HG03571 (cell line): ENCODE data around the gene IFT43.
"Not testable (repeated sequence)": the region's sequence is repeated elsewhere in the genome, so short reads cannot be mapped to it uniquely, and the experiment has no call there.

Experiments used
- ATAC-seq: cut with Tn5 transposase; IDR thresholded peaks from one replicate; pipeline ENCODE4 v1.9.1; 2021; ENCODE audit not compliant: unreplicated experiment

Gene IFT43

DNA sequence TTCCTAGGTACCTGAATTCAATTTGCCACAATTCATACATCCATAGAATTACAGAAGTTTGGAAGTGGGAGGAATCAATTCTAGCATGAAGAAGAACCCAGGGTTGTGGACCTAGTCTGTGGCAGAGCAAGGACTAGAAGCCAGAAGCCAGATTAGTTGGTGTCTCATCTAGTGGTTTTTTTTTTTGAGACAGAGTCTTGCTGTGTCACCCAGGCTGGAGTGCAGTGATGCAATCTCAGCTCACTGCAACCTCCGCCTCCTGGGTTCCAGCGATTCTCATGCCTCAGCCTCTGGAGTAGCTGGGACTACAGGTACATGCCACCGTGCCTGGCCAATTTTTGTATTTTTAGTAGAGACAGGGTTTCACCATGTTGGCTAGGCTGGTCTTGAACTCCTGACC lies 24.1 kb downstream of the IFT43 start:
- ATAC-seq: not testable (repeated sequence)

DNA sequence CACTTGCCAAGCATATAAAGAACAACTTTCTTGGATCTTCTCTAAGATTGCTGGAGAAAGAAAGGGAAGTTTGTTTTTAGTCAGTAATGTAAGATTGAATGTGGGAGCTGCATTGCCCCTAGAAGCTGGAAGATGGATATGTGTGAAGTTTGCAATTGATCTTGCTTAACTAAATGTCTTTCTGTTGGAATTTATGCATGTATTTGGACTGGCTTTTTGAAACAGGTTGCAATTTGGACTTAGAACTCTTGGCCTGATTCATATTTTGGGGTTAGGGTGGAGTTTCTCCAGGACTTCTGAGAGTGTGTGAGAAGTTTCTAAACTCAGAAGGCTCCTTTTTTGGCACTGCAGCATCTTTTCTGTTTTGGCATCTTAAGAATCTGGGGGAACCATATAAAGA lies 26.4 kb downstream of the IFT43 start:
- ATAC-seq: no peak

DNA sequence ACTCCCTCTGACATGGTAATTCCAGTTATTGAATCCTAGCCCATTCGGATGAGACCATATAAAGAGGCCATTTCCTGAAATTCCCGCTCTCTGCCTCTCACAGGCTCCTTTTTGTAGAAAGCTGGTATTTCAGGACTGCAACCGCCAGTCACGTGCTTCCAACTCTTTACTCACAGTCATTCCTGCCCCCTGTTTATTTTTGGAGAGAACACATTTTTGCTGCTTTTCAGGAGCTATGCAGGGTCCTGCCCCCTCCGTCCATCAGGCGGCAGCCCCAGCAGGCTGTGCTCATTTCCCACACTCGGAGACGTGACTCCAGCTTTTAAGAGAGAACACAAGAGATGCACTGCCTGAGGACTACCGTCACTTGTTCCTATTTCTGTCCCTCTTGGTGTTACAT lies 26.8 kb downstream of the IFT43 start:
- no peak for ATAC-seq

DNA sequence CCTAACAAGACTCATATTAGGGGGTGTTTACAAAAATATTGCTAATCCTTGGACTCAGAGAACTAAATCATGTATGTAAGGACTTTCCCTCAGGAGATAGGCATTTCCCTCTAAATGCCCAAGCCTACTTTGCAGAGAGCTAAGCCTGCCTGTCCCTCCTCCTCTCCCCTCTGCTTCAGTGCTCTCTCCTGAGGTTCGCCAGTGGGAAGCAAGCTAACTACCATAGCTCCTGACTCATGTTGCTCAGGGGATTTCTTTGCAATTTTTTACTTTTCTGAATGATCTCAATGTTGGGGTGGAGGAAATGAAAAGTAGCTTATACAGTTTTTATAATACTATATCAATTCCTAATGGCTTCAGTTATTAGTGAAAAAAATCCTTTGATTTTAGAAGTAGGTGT lies 29.6 kb downstream of the IFT43 start:
- ATAC-seq: no peak

DNA sequence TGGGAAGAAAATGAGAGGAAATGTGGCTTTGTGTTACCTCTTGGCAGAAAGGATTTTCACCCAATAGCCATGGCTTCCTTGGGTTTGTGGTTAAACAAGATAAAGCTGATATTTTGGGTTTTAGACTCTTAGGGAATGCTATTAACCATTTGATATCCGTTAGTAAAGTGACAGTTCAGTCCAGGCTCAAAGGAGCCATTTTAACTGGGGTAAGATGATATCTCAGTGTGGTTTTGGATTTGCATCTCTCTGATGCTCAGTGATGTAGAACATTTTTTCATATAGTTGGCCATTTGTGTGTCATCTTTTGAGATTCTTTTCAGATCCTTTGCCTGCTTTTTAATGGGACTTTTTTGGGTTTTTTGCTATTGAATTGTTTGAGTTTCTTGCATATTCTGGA lies 30.1 kb downstream of the IFT43 start:
- no peak for ATAC-seq

DNA sequence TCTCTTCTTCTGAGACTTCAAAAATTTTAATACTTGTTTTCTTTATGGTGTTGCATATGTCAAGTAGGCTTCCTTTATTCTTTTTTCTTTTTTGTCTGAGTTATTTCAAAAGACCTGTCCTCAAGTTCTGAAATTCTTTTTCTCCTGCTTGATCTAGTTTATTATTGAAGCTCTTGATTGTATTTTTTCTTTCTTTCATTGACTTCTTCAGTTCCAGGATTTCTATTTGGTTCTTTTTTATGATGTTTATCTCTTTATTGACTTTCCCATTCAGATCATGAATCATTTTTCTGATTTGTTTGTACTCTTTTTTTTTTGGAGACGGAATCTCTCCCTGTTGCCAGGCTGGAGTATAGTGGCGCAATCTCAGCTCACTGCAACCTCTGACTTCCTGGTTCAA lies 34.1 kb downstream of the IFT43 start:
- no peak for ATAC-seq

DNA sequence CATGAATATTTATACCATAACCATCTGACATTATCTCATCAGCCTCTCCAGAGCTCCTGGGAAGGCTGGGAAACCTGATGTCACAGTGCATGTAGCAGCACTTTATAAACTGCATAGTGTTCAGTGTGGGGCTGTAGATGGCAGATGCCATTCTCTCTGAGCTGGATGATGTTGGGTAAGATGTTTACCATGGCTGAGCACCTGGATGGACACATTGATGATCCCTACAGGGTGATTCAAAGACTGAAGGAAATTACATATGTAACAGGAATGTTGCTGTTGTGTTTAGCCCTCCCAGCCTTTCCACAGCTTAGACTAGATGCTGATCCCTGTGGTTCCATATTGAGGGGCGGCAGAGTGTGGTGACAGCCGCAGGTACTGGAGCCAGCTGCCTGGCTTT lies 37.4 kb downstream of the IFT43 start:
- ATAC-seq: no peak

DNA sequence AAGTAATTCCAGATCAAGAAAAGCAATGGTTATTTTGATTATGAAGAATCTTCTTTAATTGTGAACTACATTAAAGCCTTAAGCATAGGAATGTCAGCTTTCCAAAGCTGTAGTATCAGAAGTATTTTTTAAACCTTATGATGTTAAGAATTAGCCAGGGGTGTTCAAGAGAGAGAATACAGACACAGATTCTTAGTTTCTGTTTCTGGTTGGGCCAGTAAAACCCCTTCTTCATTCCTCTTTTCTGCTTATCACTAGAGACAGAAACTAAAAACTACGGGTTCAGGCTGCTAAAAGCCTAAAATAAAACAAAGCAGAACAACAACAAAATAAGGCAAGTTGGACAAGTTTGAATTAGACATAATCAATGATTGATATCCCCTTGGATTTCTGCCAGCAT lies 38.2 kb downstream of the IFT43 start:
- ATAC-seq: no peak

DNA sequence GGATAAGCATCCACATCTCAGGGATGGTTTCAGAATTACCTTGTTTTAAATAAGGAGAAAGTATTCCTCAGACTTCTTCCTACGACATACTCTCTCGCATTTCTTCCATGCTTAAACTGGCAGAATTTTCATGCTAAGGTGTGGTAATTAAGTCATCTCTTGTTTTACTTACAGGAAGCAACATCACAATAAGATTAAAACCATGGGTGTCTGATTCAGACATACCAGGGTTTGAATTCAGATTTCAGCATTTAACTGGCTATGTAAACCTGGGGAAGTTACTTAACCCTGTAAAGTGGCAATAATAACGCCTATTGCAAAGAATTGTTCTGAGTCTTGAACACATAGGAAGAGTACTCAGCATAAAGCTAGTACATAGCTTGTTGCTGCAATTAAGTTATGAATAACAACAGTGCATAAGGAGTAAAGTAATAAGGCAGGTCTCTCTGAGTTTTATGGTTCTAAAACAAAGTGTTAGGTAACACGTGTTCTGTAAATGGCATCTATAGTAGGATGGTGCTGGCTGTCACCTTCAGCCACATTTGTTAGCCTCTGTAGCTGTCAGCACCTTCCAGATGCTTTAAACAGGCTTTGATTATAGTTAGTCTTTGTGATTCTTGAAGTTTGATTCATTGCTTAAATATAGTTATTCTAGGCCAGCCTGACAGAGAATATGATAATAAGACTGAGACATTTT lies 38.8 kb downstream of the IFT43 start:
- no peak for ATAC-seq

DNA sequence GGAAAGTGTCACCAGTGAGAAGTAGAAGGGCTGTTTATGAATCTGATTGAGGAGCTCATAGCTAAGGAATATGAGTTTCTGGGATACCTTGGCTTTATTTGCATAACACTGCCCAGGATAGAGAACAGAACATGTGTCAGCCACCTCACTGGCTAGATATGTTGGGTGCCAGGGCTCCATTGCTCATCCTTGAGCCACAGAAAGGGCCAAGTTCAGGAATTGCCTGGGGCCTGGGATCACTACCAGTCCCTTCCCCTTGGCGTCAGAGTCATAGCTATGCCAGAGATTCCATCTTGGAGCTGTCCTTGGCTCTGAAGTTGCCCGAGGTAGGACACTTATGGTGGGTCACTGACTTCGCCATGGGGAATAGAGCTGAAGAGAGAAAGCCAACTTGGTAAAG lies 49.0 kb downstream of the IFT43 start:
- no peak for ATAC-seq

DNA sequence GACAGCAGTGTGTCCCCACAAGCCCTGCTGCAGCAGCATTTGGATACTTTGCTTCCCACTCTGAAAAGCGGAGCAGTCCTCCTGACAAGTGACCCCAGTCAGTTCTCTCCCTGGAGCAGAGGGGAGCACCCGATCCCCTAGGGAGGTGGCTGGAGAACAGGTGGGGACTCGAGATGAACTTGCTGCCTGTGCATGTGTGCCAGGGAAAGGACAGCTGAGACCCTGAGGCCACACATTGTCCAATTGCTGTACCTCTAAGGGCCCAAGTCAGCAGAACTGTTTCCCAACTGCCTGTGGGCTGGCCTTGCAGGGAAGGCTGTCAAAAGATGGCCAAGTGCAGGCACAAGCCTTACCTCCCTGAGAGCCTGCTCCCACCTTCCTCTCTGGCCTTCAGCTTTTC lies 55.1 kb downstream of the IFT43 start:
- ATAC-seq: no peak

DNA sequence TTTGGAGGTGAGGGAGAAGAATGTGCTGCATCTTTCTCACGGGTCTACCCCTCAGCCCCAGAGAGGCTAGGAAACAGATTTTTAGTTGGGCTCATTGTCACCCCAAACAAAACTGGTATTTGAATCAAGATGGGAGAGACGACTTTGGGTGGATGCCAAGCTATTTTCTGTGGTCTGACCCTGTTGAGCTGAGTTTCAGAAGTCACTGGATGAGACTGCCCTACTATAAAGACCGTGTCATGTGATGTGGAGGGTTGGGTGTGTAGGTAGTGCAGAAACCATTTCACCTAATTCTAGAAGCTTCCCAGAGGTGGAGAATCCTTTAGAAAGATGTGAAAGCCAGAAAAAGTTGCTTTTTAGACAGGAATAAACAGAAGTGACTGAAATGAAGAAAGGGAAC lies 60.2 kb downstream of the IFT43 start:
- ATAC-seq: no peak

DNA sequence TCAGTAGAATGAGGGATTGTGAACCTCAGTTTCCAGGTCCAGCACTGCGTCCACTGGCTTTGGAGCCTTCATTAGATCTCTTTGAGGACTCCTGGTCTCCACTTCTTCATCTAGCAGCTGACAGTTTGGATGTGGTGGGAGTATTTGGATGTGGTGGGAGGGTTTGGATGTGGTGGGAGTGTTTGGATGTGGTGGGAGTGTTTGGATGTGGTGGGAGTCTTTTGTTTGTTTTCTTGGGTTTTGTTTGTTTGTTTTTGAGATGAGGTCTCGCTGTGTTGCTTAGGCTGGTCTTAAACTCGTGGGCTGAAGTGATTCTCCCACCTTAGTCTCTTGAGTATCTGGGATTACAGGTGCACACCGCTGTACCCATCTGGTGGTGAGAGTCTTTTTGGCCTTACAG lies 64.7 kb downstream of the IFT43 start:
- ATAC-seq: no peak

DNA sequence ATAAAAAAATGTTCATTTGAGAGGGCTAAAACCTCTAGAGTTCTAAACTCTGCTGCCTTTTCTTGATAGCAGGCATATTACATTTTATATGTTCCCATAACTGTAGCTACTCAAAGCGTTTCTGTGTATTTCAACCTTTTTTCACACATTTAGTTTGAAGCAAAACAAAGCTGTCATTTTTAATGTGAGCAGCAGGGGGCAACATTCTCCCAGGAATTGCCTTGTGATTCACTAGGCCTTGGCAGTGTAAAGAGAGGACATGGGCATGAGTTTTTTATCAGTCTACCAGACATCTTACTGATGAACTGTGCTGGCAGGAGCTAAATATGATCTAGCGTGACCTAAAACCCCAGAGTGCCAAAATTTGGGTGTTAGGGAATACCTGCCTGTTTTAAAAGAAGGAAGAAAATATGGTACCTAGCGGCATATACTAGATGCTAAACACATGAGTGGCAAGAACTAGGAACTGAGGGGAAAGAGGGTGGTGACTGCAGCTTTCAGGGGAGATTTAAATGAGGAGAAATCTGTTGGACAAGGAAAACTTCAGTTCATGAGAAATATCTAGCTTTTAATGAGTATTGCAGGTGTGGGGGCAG lies 65.3 kb downstream of the IFT43 start:
- no peak for ATAC-seq

DNA sequence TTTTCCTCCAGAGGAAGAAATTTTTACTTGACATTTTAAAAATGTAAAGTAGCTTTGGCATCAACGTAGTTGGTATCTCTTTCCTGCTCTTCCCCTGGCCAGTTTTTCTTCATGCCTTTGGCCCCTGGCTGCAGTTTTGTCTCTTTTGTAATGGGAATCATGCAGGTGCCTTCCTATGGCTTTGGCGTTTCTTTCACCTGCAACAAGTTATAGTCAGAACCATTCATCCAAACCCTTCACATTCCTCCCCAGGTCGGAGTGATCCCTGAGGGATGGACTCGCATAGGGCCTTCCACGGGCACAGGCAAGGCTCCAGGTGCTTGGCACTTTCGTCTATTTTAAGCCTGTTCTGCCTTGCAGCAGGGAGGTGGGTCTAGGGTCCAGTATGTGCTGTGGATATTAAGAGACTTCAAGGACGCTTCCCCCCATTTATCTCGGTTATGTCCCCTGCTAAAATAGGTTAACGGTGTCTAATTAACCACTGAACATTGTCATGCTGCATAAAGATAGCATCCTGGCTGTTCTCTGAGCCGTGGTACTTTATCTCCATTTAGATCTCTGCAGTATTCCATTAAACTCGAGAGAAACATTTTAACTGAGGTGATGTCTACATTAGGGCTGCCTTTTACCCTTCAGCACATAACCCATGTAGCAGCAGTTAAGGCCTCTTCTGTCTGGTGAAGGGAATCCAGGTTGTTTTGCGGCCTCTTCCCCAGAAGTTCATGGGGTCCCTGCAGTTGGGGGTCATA lies 66.3 kb downstream of the IFT43 start:
- ATAC-seq: no peak

DNA sequence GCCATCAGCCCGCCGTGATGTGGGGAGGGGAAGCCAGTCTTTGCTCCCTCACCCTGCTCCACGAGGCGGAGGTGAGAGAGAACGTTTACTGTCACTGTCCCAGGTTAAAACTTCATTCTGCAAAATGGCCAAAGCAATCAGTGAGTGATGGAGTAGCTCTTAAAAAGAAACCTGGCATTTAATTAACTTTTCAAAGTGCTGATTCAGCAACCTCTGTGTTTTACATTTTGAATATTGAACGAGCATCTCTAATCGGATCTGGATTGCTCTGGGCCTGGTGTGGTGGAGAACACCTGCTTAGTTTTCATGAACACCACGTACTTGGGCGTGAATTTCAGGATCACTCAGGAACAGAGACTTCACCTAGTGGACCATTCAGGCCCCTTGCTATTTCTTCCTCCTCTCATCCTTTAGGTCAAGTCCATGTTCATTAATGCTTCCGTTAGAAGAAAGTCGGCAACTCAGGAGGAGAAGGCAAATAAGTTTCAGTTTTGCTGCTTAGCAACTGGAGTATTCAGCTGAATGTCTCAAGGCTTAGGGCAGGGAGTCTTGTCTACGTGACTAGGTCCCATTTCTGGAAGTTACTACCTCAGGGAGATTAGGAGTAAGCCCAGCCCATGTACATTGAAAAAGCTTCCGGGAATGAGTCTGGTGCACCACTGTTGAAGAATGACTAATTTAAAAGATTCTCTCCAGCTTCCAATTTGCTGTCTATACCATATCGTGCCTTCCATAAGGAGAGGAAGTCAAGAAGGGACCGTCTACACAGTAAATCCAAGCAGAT lies 68.2 kb downstream of the IFT43 start:
- no peak for ATAC-seq

DNA sequence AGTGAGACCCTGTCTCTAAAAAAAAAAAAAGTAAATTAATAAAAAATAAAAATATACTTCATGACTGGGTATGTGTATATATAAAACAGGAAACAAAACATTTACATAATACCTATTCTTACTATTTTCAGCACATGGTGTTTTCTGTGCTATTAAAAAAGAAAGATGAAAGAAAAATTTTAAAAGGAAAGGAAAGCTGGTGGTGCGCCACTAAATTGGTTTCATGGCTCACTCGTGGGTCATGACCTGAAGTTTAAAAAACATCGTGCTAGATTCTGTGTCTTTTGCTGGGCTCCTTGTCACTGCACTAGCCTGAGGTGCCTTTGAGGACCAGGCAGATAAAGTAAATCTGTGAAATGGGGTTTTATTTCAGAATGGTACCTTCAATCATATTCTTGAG lies 69.8 kb downstream of the IFT43 start:
- no peak for ATAC-seq

DNA sequence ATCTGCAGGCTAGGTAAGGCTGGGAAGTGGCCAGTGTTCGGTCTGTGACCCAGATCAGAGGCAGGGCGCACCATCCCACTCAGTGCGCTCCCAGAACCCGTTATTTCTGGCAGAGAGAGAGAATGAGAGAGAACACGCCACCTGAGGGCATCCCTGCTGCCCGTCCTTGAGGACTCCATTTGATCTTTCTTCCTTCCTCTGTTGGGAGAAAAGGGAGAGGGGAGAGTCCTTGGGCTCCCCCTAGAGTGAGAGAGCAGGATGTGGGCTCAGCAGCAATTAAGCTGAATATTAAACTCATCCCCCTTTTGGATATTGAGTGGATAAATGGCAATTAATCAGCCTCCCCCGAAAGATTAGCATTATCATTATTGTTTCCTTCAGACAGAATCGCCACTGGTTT lies 70.6 kb downstream of the IFT43 start:
- ATAC-seq: no peak

DNA sequence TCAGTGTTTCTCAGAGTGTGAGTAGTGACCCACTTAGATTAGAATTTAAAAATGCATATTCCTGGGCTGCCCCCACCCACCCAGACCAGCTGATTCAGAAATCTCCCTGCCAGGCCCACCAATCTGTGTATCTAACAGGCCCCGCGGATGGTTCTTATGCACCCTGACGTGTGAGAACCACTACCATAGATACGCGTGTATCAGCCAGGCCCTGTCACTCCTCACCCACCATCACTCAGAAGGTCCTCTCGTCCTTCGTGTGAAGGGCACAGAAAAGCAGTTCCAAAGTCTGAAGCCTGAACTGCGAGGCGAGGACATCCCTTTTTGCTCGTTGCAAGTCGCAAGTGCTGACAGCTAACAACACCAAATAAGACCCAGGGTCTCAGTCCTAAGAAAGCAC lies 72.4 kb downstream of the IFT43 start:
- no peak for ATAC-seq

DNA sequence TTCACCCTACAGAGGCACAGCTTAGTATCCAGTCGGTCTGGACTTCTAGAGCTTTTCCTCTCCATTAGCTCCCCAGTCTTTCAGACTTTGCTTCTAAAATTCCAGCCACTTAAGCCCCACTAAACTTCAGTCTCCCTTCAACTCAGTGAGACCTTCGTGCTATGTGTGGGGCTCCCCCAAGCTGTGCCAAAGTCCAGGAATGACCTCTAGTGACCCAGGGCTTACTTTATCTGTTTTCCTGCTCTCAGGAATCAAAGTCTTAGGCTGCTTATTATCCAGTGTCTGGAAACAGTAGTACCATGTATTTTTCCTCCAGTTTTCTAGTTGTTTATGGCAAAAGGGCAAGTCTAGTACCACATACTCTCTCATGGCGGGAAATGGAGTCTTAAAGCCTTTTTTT lies 77.8 kb downstream of the IFT43 start:
- ATAC-seq: no peak

DNA sequence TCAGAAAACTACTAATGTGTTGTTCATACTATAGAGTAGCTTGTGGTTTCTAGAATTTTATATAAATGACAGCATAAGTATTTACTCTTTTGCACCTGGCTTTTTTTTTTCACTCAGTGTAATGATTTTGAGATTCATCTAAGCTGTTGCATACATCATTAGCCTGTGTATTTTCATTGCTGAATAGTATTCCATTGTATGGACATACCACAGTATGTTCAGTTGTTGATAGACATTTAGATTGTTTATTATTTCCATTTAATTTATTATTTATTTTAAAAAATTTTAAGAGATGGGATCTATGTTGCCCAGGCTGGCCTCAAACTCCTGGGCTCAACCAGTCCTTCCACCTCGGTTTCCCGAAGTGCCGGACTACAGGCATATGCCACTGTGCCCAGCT lies 80.0 kb downstream of the IFT43 start:
- no peak for ATAC-seq

DNA sequence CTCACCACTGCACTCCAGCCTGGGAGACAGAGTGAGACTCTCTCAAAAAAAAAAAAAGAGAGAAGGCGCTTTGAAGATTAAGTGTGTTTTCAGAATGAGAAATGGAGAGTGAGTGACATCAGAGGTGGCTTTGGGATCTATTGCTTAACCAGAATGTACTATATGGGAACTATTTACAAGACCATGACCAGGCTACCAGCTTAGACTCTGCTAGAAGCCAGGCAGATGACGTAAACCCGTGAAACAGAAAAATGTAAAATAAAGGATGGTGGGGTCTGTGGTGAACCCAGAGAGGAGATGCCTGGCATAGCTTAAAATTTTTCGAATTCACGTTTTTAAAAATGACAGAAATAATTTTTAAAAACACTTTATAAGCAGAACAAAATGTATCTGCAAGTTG lies 82.0 kb downstream of the IFT43 start:
- no peak for ATAC-seq
